ENCODE data around the gene MAPKAPK2.
A peak's percentile ranks its signal among the peaks of the same experiment; 100 is the strongest.

Gene MAPKAPK2

GRCh38 chr1:206662396-206663092 is 22.2 kb upstream of the MAPKAPK2 start:
- TF ChIP-seq CTCF (IDR thresholded peaks at IDR 0.05), result no peak
- Histone ChIP-seq H3K27me3 (no peaks in the 10 kb centered on the region), H3K4me1 (peaks cover 6 to 33% (median 25%) of the 10 kb centered on the region in 4 donors), H3K27ac (no peak overlapping the region), H3K36me3 (no peaks in the 10 kb centered on the region), H3K4me3 (no peak overlapping the region), H3K9me3 (no peaks in the 10 kb centered on the region)
- no peak for DNase-seq
- intact Hi-C loops (cut with DNase I; ENCODE audit: low total_unique reads), result loop anchor here (10.0 kb wide), 2 partner anchors 158 to 252 kb away; partner anchors contain the start of gene RASSF5

GRCh38 chr1:206663362-206663761 is 21.3 kb upstream of the MAPKAPK2 start:
- H3K4me3 ChIP-seq, result no peak overlapping the region
- no peak overlapping the region for H3K27ac ChIP-seq
- no peaks in the 10 kb centered on the region for H3K27me3 ChIP-seq
- no peak for DNase-seq
- no peaks in the 10 kb centered on the region for H3K36me3 ChIP-seq
- TF ChIP-seq CTCF (IDR thresholded peaks at IDR 0.05), result no peak
- intact Hi-C loops (cut with DNase I; ENCODE audit: low total_unique reads), result loop anchor here (10.0 kb wide), 2 partner anchors 159 to 251 kb away; partner anchors contain the start of gene RASSF5
- no peaks in the 10 kb centered on the region for H3K9me3 ChIP-seq
- H3K4me1 ChIP-seq, result peaks cover 6 to 29% (median 21%) of the 10 kb centered on the region in 4 donors

GRCh38 chr1:206663832-206664652 is 20.7 kb upstream of the MAPKAPK2 start:
- no peaks in the 10 kb centered on the region for H3K9me3 ChIP-seq
- intact Hi-C loops (cut with DNase I; ENCODE audit: low total_unique reads), result loop anchor here (2.0 to 10.0 kb wide), 3 partner anchors 29 to 251 kb away; partner anchors contain the start of genes DYRK3 and RASSF5
- peak overlapping the region in 1 of 2 donors; percentile 12 for H3K4me3 ChIP-seq
- DNase-seq, result peak in 1 of 2 donors; percentile 46
- peak; percentile 79 to 88 for TF ChIP-seq CTCF (IDR thresholded peaks at IDR 0.05)
- H3K27ac ChIP-seq, result no peak overlapping the region
- H3K4me1 ChIP-seq, result peaks cover 4 to 22% (median 15%) of the 10 kb centered on the region in 4 donors
- no peaks in the 10 kb centered on the region for H3K36me3 ChIP-seq
- no peaks in the 10 kb centered on the region for H3K27me3 ChIP-seq

GRCh38 chr1:206664740-206665139 is 20.0 kb upstream of the MAPKAPK2 start:
- no peaks in the 10 kb centered on the region for H3K36me3 ChIP-seq
- H3K27ac ChIP-seq, result no peak overlapping the region
- no peak for DNase-seq
- TF ChIP-seq CTCF (IDR thresholded peaks at IDR 0.05), result no peak
- no peaks in the 10 kb centered on the region for H3K9me3 ChIP-seq
- no peaks in the 10 kb centered on the region for H3K27me3 ChIP-seq
- intact Hi-C loops (cut with DNase I; ENCODE audit: low total_unique reads), result loop anchor here (2.0 to 10.0 kb wide), 3 partner anchors 30 to 250 kb away; partner anchors contain the start of genes DYRK3 and RASSF5
- H3K4me1 ChIP-seq, result peaks cover 0 to 15% (median 11%) of the 10 kb centered on the region in 4 donors
- H3K4me3 ChIP-seq, result no peak overlapping the region

- no peak overlapping the region for H3K4me3 ChIP-seq
- H3K9me3 ChIP-seq, result no peaks in the 10 kb centered on the region
- peaks cover 0 to 11% (median 8%) of the 10 kb centered on the region in 4 donors for H3K4me1 ChIP-seq
- no peaks in the 10 kb centered on the region for H3K36me3 ChIP-seq
- TF ChIP-seq CTCF (IDR thresholded peaks at IDR 0.05), result no peak
- H3K27me3 ChIP-seq, result no peaks in the 10 kb centered on the region
- intact Hi-C loops (cut with DNase I; ENCODE audit: low total_unique reads), result loop anchor here (10.0 kb wide), 2 partner anchors 161 to 249 kb away; partner anchors contain the start of gene RASSF5
- no peak overlapping the region for H3K27ac ChIP-seq
- no peak for DNase-seq
These were observed 18.6 kb upstream of the MAPKAPK2 start for GRCh38 chr1:206666031-206666561.

Measured in tibial artery (tissue), 4 donors.